Breast epithelium (tissue), 3 donors: ENCODE measurements around the gene ELK1.

ENCODE experiments used
- POLR2A ChIP-seq: fragments of 450-650 bp; IDR thresholded peaks from one replicate; pipeline ENCODE4 v1.6.1; 2016; ENCODE audit warnings: antibody characterized with exemption, mild to moderate bottlenecking, moderate library complexity
- POLR2AphosphoS5 ChIP-seq, 3 donors: sonication (generic); formaldehyde crosslinking; IDR thresholded peaks; one replicate each; pipeline ENCODE4 v1.6.1; 2017; ENCODE audit warnings: antibody characterized with exemption in 3 of 3
- TF ChIP-seq, protein P1 (sequence below), 3 donors: fragments of 450-650 bp; IDR thresholded peaks; one replicate each; pipeline ENCODE4 v1.5.1; 2016 to 2017; ENCODE audit warnings: antibody characterized with exemption in 3 of 3, mild to moderate bottlenecking in 3 of 3, moderate library complexity in 3 of 3

DNA sequence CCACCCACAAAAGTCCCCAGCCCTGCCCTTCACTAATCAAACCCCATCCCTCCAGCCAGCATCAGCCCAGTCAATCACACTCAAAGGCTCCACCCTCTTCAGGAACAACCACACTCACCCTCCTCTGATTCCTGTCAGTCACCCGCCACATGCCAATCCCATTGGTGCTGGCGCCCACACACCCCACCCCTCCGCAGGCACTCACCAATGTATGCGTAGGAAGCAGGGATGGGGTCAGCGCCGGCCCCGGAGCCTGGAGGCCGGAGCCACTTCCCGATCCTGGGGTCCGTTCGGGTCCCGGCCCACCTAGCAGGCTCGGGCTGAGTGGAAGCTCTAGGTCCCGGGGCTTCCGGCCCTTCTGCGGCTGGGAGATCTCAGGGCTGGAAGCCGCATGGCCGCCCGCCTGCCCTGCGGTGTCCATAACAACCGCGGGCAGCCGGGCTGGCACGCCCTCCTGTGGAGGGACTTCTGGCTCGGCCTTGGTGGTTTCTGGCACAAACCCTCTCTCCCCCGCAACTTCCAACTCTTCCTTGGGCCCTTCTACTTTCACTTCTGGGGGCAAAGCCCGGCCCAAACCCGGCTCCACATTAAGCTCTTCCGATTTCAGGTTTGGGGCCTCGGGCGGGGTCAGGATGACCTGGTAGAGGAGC lies 12.7 kb downstream of the ELK1 start:
- TF ChIP-seq, protein P1, sequence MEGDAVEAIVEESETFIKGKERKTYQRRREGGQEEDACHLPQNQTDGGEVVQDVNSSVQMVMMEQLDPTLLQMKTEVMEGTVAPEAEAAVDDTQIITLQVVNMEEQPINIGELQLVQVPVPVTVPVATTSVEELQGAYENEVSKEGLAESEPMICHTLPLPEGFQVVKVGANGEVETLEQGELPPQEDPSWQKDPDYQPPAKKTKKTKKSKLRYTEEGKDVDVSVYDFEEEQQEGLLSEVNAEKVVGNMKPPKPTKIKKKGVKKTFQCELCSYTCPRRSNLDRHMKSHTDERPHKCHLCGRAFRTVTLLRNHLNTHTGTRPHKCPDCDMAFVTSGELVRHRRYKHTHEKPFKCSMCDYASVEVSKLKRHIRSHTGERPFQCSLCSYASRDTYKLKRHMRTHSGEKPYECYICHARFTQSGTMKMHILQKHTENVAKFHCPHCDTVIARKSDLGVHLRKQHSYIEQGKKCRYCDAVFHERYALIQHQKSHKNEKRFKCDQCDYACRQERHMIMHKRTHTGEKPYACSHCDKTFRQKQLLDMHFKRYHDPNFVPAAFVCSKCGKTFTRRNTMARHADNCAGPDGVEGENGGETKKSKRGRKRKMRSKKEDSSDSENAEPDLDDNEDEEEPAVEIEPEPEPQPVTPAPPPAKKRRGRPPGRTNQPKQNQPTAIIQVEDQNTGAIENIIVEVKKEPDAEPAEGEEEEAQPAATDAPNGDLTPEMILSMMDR (IDR thresholded peaks at IDR 0.05): no peak
- TF ChIP-seq POLR2A (no peak), POLR2AphosphoS5 (IDR thresholded peaks at IDR 0.05) (no peak)
